Adrenal gland (tissue), 5 donors: ENCODE results near the gene MARCHF11.

Source experiments
- POLR2A ChIP-seq, 2 donors: fragments of 450-650 bp; IDR thresholded peaks; one replicate each; pipeline ENCODE4 v1.6.1; 2017; ENCODE audit warnings: antibody characterized with exemption in 2 of 2, mild to moderate bottlenecking in 2 of 2, moderate library complexity in 1 of 2
- TF ChIP-seq, protein P1 (sequence below), 6 experiments: fragments of 450-650 bp in 4 of 6; fragments of 200-600 bp in 2 of 6; sonication (generic) in 1 of 6; IDR thresholded peaks; 1 replicate in 5 of 6; 2 replicates in 1 of 6; pipeline versions ENCODE4 v1.5.1 to v1.8.0; 2016 to 2021; ENCODE audit warnings: antibody characterized with exemption in 6 of 6, mild to moderate bottlenecking in 2 of 6, moderate library complexity in 1 of 6
- donor health status: DM: no; HTN: no; CAD: no.

DNA sequence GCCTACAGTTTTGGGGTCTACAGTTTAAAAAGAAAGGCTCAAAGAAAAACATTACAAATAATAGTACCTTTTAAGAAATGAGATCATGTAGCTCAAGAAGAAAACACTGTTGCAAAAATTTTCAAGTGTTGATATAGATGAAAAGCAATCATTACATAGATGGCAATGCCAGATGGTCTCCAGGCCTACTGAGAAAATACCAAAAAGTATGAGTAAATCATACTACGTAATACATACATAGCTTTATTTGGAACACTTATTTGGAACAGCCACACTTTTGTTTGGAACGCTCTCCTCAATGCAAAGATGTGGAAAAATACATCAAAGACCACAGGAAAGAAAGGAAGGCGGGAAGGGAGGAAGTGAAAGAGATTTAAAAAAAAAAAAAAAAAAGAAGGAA lies 44.1 kb downstream of the MARCHF11 start:
- TF ChIP-seq, protein P1, sequence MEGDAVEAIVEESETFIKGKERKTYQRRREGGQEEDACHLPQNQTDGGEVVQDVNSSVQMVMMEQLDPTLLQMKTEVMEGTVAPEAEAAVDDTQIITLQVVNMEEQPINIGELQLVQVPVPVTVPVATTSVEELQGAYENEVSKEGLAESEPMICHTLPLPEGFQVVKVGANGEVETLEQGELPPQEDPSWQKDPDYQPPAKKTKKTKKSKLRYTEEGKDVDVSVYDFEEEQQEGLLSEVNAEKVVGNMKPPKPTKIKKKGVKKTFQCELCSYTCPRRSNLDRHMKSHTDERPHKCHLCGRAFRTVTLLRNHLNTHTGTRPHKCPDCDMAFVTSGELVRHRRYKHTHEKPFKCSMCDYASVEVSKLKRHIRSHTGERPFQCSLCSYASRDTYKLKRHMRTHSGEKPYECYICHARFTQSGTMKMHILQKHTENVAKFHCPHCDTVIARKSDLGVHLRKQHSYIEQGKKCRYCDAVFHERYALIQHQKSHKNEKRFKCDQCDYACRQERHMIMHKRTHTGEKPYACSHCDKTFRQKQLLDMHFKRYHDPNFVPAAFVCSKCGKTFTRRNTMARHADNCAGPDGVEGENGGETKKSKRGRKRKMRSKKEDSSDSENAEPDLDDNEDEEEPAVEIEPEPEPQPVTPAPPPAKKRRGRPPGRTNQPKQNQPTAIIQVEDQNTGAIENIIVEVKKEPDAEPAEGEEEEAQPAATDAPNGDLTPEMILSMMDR (IDR thresholded peaks at IDR 0.05), result no peak
- TF ChIP-seq POLR2A (IDR thresholded peaks at IDR 0.05), result no peak
